Sigmoid colon (tissue), 4 donors: ENCODE measurements around the gene CAD.
"Not testable (repeated sequence)": the region's sequence is repeated elsewhere in the genome, so short reads cannot be mapped to it uniquely, and the experiment has no call there.

Experiments used
- CTCF ChIP-seq, 4 experiments: fragments of 450-650 bp in 3 of 4; fragments of 200-600 bp in 1 of 4; IDR thresholded peaks; one replicate each; pipeline ENCODE4 v1.5.1; 2016 to 2019; ENCODE audit warnings: antibody characterized with exemption in 4 of 4, mild to moderate bottlenecking in 3 of 4, moderate library complexity in 2 of 4
- EP300 ChIP-seq, 4 donors: sonication (generic); formaldehyde crosslinking; IDR thresholded peaks; one replicate each; pipeline ENCODE4 v1.6.1; 2017; ENCODE audit warnings: antibody characterized with exemption in 4 of 4
- POLR2A ChIP-seq, 2 donors: fragments of 450-650 bp; IDR thresholded peaks; one replicate each; pipeline ENCODE4 v1.6.1; 2016; ENCODE audit warnings: antibody characterized with exemption in 2 of 2, mild to moderate bottlenecking in 2 of 2, moderate library complexity in 2 of 2
- POLR2AphosphoS5 ChIP-seq, 4 donors: sonication (generic); formaldehyde crosslinking; IDR thresholded peaks; one replicate each; pipeline ENCODE4 v1.6.1; 2017; ENCODE audit warnings: antibody characterized with exemption in 4 of 4

- TF ChIP-seq CTCF, POLR2A, EP300, POLR2AphosphoS5 (IDR thresholded peaks at IDR 0.05): not testable (repeated sequence)
Measured at GRCh38 chr2:27195799-27196198, 21.4 kb upstream of the CAD start.
